HEK293 (cell line): Measurements from ENCODE around the gene ACSS1.
A peak's percentile ranks its signal among the peaks of the same experiment; 100 is the strongest.

Experiments
- GFI1B ChIP-seq: fragments of 450-650 bp; formaldehyde crosslinking; IDR thresholded peaks from 2 replicates; pipeline ENCODE4 v1.5.1; 2016; ENCODE audit warnings: missing biosample characterization, missing genetic modification characterization
- KLF7 ChIP-seq: fragments of 450-650 bp; formaldehyde crosslinking; IDR thresholded peaks from 2 replicates; pipeline ENCODE4 v1.5.1; 2016; ENCODE audit warnings: missing biosample characterization, missing genetic modification characterization, borderline replicate concordance
- KLF8 ChIP-seq: fragments of 450-650 bp; formaldehyde crosslinking; IDR thresholded peaks from 2 replicates; pipeline ENCODE4 v1.5.1; 2016; ENCODE audit warnings: missing biosample characterization, missing genetic modification characterization
- OSR2 ChIP-seq: fragments of 450-650 bp; formaldehyde crosslinking; IDR thresholded peaks from 2 replicates; pipeline ENCODE4 v1.5.1; 2016; ENCODE audit warnings: missing biosample characterization, missing genetic modification characterization
- PATZ1 ChIP-seq: fragments of 450-650 bp; formaldehyde crosslinking; IDR thresholded peaks from 2 replicates; pipeline ENCODE4 v1.5.1; 2016; ENCODE audit warnings: missing biosample characterization, missing genetic modification characterization
- PRDM2 ChIP-seq: fragments of 450-650 bp; formaldehyde crosslinking; IDR thresholded peaks from 2 replicates; pipeline ENCODE4 v1.5.1; 2016; ENCODE audit warnings: missing biosample characterization, missing genetic modification characterization, borderline replicate concordance
- TSHZ1 ChIP-seq: fragments of 450-650 bp; formaldehyde crosslinking; IDR thresholded peaks from 2 replicates; pipeline ENCODE4 v1.5.1; 2016; ENCODE audit warnings: missing biosample characterization, missing genetic modification characterization, borderline replicate concordance
- ZBTB11 ChIP-seq: fragments of 450-650 bp; formaldehyde crosslinking; conservative IDR thresholded peaks from 2 replicates; pipeline ENCODE4 v1.5.1; 2016; ENCODE audit warnings: low read depth, missing biosample characterization, missing genetic modification characterization
- ZBTB21 ChIP-seq: fragments of 450-650 bp; formaldehyde crosslinking; IDR thresholded peaks from 2 replicates; pipeline ENCODE4 v1.5.1; 2017; ENCODE audit warnings: missing biosample characterization, missing genetic modification characterization
- ZFP41 ChIP-seq: fragments of 450-650 bp; formaldehyde crosslinking; IDR thresholded peaks from 2 replicates; pipeline ENCODE4 v1.5.1; 2016; ENCODE audit warnings: missing biosample characterization, missing genetic modification characterization, borderline replicate concordance
- ZIC2 ChIP-seq: fragments of 450-650 bp; formaldehyde crosslinking; IDR thresholded peaks from 2 replicates; pipeline ENCODE4 v1.5.1; 2016; ENCODE audit warnings: missing biosample characterization, missing genetic modification characterization
- ZNF121 ChIP-seq: fragments of 450-650 bp; formaldehyde crosslinking; IDR thresholded peaks from 2 replicates; pipeline ENCODE4 v1.5.1; 2016; ENCODE audit warnings: missing biosample characterization, missing genetic modification characterization
- ZNF155 ChIP-seq: fragments of 450-650 bp; formaldehyde crosslinking; IDR thresholded peaks from 2 replicates; pipeline ENCODE4 v1.5.1; 2016; ENCODE audit warnings: missing biosample characterization, missing genetic modification characterization
- ZNF174 ChIP-seq: fragments of 450-650 bp; formaldehyde crosslinking; IDR thresholded peaks from 2 replicates; pipeline ENCODE4 v1.5.0; 2017; ENCODE audit warnings: missing biosample characterization, mild to moderate bottlenecking, missing genetic modification characterization
- ZNF175 ChIP-seq: fragments of 450-650 bp; formaldehyde crosslinking; IDR thresholded peaks from 2 replicates; pipeline ENCODE4 v1.5.1; 2016; ENCODE audit warnings: missing biosample characterization, missing genetic modification characterization
- ZNF19 ChIP-seq: fragments of 450-650 bp; formaldehyde crosslinking; IDR thresholded peaks from 2 replicates; pipeline ENCODE4; 2016; ENCODE audit warnings: missing biosample characterization, missing genetic modification characterization, low read depth
- ZNF274 ChIP-seq, 2 experiments: fragments of 200-500 bp in 1 of 2; fragments of 450-650 bp in 1 of 2; sonication (Bioruptor generic) in 1 of 2; formaldehyde crosslinking in 1 of 2; IDR thresholded peaks; 2 replicates each; pipeline versions ENCODE4 v1.5.1 to v1.6.1; 2014 to 2016; ENCODE audit warnings: borderline replicate concordance in 1 of 2, inconsistent platforms in 1 of 2, low read length in 1 of 2, missing biosample characterization in 1 of 2, missing genetic modification characterization in 1 of 2
- ZNF324 ChIP-seq: fragments of 450-650 bp; formaldehyde crosslinking; IDR thresholded peaks from 2 replicates; pipeline ENCODE4 v1.5.1; 2016; ENCODE audit warnings: missing biosample characterization, missing genetic modification characterization
- ZNF362 ChIP-seq: fragments of 450-650 bp; formaldehyde crosslinking; IDR thresholded peaks from 2 replicates; pipeline ENCODE4 v1.5.1; 2016; ENCODE audit warnings: missing biosample characterization, missing genetic modification characterization
- ZNF626 ChIP-seq: fragments of 450-650 bp; sonication (Bioruptor Pico); formaldehyde crosslinking; IDR thresholded peaks from 2 replicates; pipeline ENCODE4 v1.5.1; 2018; ENCODE audit warnings: missing biosample characterization, missing genetic modification characterization, inconsistent platforms
- ZNF629 ChIP-seq: fragments of 450-650 bp; formaldehyde crosslinking; IDR thresholded peaks from 2 replicates; pipeline ENCODE4 v1.5.1; 2017; ENCODE audit warnings: missing biosample characterization, missing genetic modification characterization
- ZNF704 ChIP-seq: fragments of 450-650 bp; formaldehyde crosslinking; IDR thresholded peaks from 2 replicates; pipeline ENCODE4 v1.5.1; 2016; ENCODE audit warnings: missing biosample characterization, missing genetic modification characterization

The ACSS1 gene

GRCh38 chr20:25000268-25000801 lies 57.6 kb downstream of the ACSS1 start (continued):
- TF ChIP-seq TSHZ1 (no peak), ZNF324 (tag by site-specific recombination) (no peak), ZFP41 (no peak), OSR2 (tag by site-specific recombination) (peak; percentile 65; the same call in 1 of the 2 replicates), KLF8 (tag by site-specific recombination) (no peak), ZNF174 (tag by site-specific recombination) (no peak), ZNF629 (tag by site-specific recombination) (0 out of 2 replicates have a peak, but pooled peaks have one; percentile 28), ZNF362 (tag by site-specific recombination) (no peak), ZBTB11 (tag by site-specific recombination) (no peak), ZNF175 (tag by site-specific recombination) (no peak), PATZ1 (tag by site-specific recombination) (no peak), ZNF274 (IDR thresholded peaks at IDR 0.05; ENCODE audit: low read length) (no peak), ZNF274 (tag by site-specific recombination; IDR thresholded peaks at IDR 0.05; ENCODE audit: borderline replicate concordance) (no peak), ZNF626 (tag by site-specific recombination) (no peak), ZNF121 (tag by site-specific recombination) (no peak), GFI1B (no peak), ZBTB21 (no peak), ZIC2 (tag by site-specific recombination) (no peak; the same call in 1 of the 2 replicates), ZNF155 (tag by site-specific recombination) (no peak), PRDM2 (tag by site-specific recombination) (no peak), ZNF19 (no peak), ZNF704 (tag by site-specific recombination) (no peak), KLF7 (tag by site-specific recombination) (no peak)
